Liver (tissue), 9 donors: Measurements from ENCODE around the gene CYFIP1. TPM values are rescaled to one million over a fixed set of nuclear protein-coding genes. Genes with fewer than 3 reads are reported as not detected.

Source experiments
- DNase-seq: peaks from one replicate; pipeline ENCODE4 v3.0.0-alpha.2; 2017; ENCODE audit warnings: low spot score
- H3K27ac ChIP-seq, 2 donors: one replicate each; pipeline ENCODE4 v1.7.0; 2013; ENCODE audit warnings: inconsistent platforms in 2 of 2, low read length in 2 of 2, control low read depth in 1 of 2, low read depth in 1 of 2, mild to moderate bottlenecking in 1 of 2
- H3K27me3 ChIP-seq, 4 donors: one replicate each; pipeline versions ENCODE4 v1.6.1 to v1.7.0; 2013; ENCODE audit warnings: low read length in 3 of 4, inconsistent platforms in 1 of 4, mild to moderate bottlenecking in 1 of 4, moderate library complexity in 1 of 4; ENCODE audit not compliant: control insufficient read depth in 4 of 4, insufficient read depth in 4 of 4
- H3K36me3 ChIP-seq, 4 donors: one replicate each; pipeline versions ENCODE4 v1.6.1 to v1.7.0; 2013; ENCODE audit warnings: low read length in 3 of 4, mild to moderate bottlenecking in 3 of 4, low read depth in 1 of 4, moderate library complexity in 1 of 4; ENCODE audit not compliant: control insufficient read depth in 4 of 4, insufficient read depth in 3 of 4
- H3K4me1 ChIP-seq, 4 donors: one replicate each; pipeline versions ENCODE4 v1.6.1 to v1.7.0; 2013; ENCODE audit warnings: low read length in 3 of 4, mild to moderate bottlenecking in 3 of 4, moderate library complexity in 1 of 4; ENCODE audit not compliant: control insufficient read depth in 4 of 4, insufficient read depth in 4 of 4
- H3K4me3 ChIP-seq, 3 donors: one replicate each; pipeline versions ENCODE4 v1.6.1 to v1.7.0; 2013; ENCODE audit warnings: low read length in 3 of 3, control low read depth in 1 of 3, low read depth in 1 of 3, mild to moderate bottlenecking in 1 of 3
- H3K9ac ChIP-seq, 2 donors: one replicate each; pipeline ENCODE4 v1.7.0; 2013; ENCODE audit warnings: low read length in 2 of 2, mild to moderate bottlenecking in 2 of 2, moderate library complexity in 2 of 2, control low read depth in 1 of 2, low read depth in 1 of 2
- H3K9me3 ChIP-seq, 4 donors: one replicate each; pipeline versions ENCODE4 v1.6.1 to v1.7.0; 2013; ENCODE audit warnings: low read length in 3 of 4; ENCODE audit not compliant: control insufficient read depth in 4 of 4
- EGR1 ChIP-seq, 2 donors: IDR thresholded peaks; 2 replicates each; pipeline ENCODE4 v1.6.1; 2016 to 2018; ENCODE audit warnings: antibody characterized with exemption in 2 of 2, low read depth in 2 of 2
- FOXA2 ChIP-seq: IDR thresholded peaks from 2 replicates; pipeline ENCODE4 v1.6.1; 2016; ENCODE audit warnings: antibody characterized with exemption
- GABPA ChIP-seq, 2 donors: IDR thresholded peaks in 1 of 2; conservative IDR thresholded peaks in 1 of 2; 2 replicates each; pipeline ENCODE4 v1.6.1; 2016; ENCODE audit warnings: antibody characterized with exemption in 2 of 2, mild to moderate bottlenecking in 1 of 2, moderate library complexity in 1 of 2
- HNF4G ChIP-seq: IDR thresholded peaks from 2 replicates; pipeline ENCODE4 v1.6.1; 2016; ENCODE audit warnings: antibody characterized with exemption
- JUND ChIP-seq, 2 donors: IDR thresholded peaks; 2 replicates each; pipeline ENCODE4 v1.6.1; 2016; ENCODE audit warnings: antibody characterized with exemption in 2 of 2
- NR2F2 ChIP-seq: IDR thresholded peaks from 2 replicates; pipeline ENCODE4 v1.6.1; 2016; ENCODE audit warnings: antibody characterized with exemption
- RAD21 ChIP-seq, 2 donors: IDR thresholded peaks; 2 replicates each; pipeline ENCODE4 v1.6.1; 2016; ENCODE audit warnings: antibody characterized with exemption in 2 of 2, mild to moderate bottlenecking in 2 of 2
- RXRA ChIP-seq, 2 donors: IDR thresholded peaks; 2 replicates each; pipeline ENCODE4 v1.6.1; 2017 to 2018; ENCODE audit warnings: antibody characterized with exemption in 2 of 2, mild to moderate bottlenecking in 1 of 2
- SP1 ChIP-seq: IDR thresholded peaks from 2 replicates; pipeline ENCODE4 v1.6.1; 2018; ENCODE audit warnings: antibody characterized with exemption, mild to moderate bottlenecking
- TAF1 ChIP-seq: conservative IDR thresholded peaks from 2 replicates; pipeline ENCODE4 v1.6.1; 2016; ENCODE audit warnings: antibody characterized with exemption, mild to moderate bottlenecking
- YY1 ChIP-seq: IDR thresholded peaks from 2 replicates; pipeline ENCODE4 v1.6.1; 2016; ENCODE audit warnings: antibody characterized with exemption, mild to moderate bottlenecking
- WGBS: extraction: QIAGEN DNeasy Blood & Tissue Kit; methylation state at CpG from one replicate; pipeline ENCODE4 v1.1.7; 2013; 5-methylcytosine and 5-hydroxymethylcytosine counted together
- polyA plus RNA-seq, 2 donors: library from polyadenylated mRNA; stranded (reverse) in 1 of 2; unstranded in 1 of 2; fragments of 200-250 nt in 1 of 2; fragments of >200 nt in 1 of 2; fragmentation: Nextera tagmentation in 1 of 2; extraction: Ambion mirVana in 1 of 2; gene quantifications; one replicate each; pipeline versions ENCODE4 v1.2.1 to v1.2.3, GENCODE V29; 2013 to 2015
- total RNA-seq, 2 donors: library from RNA; depleted of rRNA; stranded (reverse); fragments of >200 nt; gene quantifications; one replicate each; pipeline ENCODE4 v1.2.3, GENCODE V29; 2014
- TF ChIP-seq, protein P1 (sequence below): IDR thresholded peaks from 2 replicates; pipeline ENCODE4 v1.6.1; 2016; ENCODE audit warnings: antibody characterized with exemption, mild to moderate bottlenecking
- TF ChIP-seq, protein P2 (sequence below): IDR thresholded peaks from 2 replicates; pipeline ENCODE4 v1.6.1; 2016; ENCODE audit warnings: antibody characterized with exemption
- TF ChIP-seq, protein P3 (sequence below): IDR thresholded peaks from 2 replicates; pipeline ENCODE4 v1.6.1; 2016; ENCODE audit warnings: antibody characterized with exemption
- donor health status: healthy.
- donor health status: healthy.
- donor health status: healthy.
- donor health status: healthy.
- donor health status: healthy.

Gene CYFIP1
- total and polyA plus RNA-seq, 4 donors, result 13.5 to 48.3 (median 38.3) TPM

DNA sequence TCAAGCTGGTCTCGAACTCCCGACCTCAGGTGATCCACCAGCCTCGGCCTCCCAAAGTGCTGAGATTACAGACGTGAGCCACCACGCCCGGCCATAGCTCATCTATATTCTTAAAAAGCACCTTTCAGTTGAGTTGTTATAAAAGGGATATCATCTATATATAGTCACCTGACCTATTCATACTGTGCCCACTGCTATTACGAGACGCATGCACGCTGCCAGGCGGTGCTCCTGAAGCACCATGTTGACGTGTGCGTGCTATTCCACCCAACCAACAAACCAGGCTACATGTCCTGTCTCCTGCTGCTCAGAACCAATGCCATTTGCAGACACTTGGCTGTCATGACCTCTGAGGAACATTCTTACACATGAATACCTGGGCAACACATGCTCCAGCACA lies 17.6 kb downstream of the CYFIP1 start:
- no peak for DNase-seq
- no peak overlapping the region for H3K27ac ChIP-seq
- H3K4me1 ChIP-seq, result peaks cover 2 to 22% (median 10%) of the 10 kb centered on the region in 4 donors
- H3K9ac ChIP-seq, result no peak overlapping the region
- no peaks in the 10 kb centered on the region for H3K9me3 ChIP-seq
- no peaks in the 10 kb centered on the region for H3K36me3 ChIP-seq
- WGBS, result 92% methylated on average over 12 of the region's 12 CpGs
- H3K27me3 ChIP-seq, result no peaks in the 10 kb centered on the region
- TF ChIP-seq EGR1 (IDR thresholded peaks at IDR 0.05; ENCODE audit: low read depth in 2 of 2) (no peak), FOXA2 (no peak), TAF1 (no peak), RAD21 (IDR thresholded peaks at IDR 0.05) (no peak), RXRA (IDR thresholded peaks at IDR 0.05) (no peak), GABPA (IDR thresholded peaks at IDR 0.05 in 1 of 2, conservative IDR thresholded peaks at IDR 0.05 in 1 of 2) (no peak), HNF4G (no peak)
- TF ChIP-seq, protein P1, sequence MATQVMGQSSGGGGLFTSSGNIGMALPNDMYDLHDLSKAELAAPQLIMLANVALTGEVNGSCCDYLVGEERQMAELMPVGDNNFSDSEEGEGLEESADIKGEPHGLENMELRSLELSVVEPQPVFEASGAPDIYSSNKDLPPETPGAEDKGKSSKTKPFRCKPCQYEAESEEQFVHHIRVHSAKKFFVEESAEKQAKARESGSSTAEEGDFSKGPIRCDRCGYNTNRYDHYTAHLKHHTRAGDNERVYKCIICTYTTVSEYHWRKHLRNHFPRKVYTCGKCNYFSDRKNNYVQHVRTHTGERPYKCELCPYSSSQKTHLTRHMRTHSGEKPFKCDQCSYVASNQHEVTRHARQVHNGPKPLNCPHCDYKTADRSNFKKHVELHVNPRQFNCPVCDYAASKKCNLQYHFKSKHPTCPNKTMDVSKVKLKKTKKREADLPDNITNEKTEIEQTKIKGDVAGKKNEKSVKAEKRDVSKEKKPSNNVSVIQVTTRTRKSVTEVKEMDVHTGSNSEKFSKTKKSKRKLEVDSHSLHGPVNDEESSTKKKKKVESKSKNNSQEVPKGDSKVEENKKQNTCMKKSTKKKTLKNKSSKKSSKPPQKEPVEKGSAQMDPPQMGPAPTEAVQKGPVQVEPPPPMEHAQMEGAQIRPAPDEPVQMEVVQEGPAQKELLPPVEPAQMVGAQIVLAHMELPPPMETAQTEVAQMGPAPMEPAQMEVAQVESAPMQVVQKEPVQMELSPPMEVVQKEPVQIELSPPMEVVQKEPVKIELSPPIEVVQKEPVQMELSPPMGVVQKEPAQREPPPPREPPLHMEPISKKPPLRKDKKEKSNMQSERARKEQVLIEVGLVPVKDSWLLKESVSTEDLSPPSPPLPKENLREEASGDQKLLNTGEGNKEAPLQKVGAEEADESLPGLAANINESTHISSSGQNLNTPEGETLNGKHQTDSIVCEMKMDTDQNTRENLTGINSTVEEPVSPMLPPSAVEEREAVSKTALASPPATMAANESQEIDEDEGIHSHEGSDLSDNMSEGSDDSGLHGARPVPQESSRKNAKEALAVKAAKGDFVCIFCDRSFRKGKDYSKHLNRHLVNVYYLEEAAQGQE, result no peak
- no peak overlapping the region for H3K4me3 ChIP-seq

DNA sequence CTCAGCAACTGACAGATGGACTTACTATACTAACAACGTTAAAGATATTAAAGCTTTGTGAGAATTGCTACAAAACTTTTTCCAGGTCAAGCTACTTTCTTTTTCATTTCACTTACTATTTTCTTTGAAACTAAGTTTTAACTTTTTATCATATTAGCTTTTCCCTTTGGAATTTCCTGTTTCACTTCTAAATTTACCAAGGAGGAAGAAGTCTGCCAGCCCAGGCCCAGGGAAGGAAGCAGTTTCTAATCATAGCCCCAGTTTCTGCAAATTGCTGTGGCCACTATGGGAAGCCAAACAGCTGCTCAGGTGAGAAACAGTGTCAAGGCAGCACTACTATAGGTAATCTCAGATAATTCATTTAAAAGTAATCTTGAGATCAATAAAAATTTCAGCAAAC lies 18.4 kb downstream of the CYFIP1 start:
- Histone ChIP-seq H3K4me3 (no peak overlapping the region), H3K27ac (no peak overlapping the region), H3K4me1 (peaks cover 2 to 22% (median 10%) of the 10 kb centered on the region in 4 donors), H3K9me3 (no peaks in the 10 kb centered on the region), H3K9ac (no peak overlapping the region), H3K27me3 (no peaks in the 10 kb centered on the region), H3K36me3 (no peaks in the 10 kb centered on the region)
- no peak for DNase-seq
- WGBS, result 53% methylated on average over 1 of the region's 1 CpG
- TF ChIP-seq GABPA (IDR thresholded peaks at IDR 0.05 in 1 of 2, conservative IDR thresholded peaks at IDR 0.05 in 1 of 2) (no peak), SP1 (no peak), JUND (IDR thresholded peaks at IDR 0.05) (no peak), YY1 (no peak), RAD21 (IDR thresholded peaks at IDR 0.05) (no peak), TAF1 (no peak), NR2F2 (no peak), HNF4G (no peak)
- TF ChIP-seq, protein P1, result no peak
- TF ChIP-seq, protein P2, sequence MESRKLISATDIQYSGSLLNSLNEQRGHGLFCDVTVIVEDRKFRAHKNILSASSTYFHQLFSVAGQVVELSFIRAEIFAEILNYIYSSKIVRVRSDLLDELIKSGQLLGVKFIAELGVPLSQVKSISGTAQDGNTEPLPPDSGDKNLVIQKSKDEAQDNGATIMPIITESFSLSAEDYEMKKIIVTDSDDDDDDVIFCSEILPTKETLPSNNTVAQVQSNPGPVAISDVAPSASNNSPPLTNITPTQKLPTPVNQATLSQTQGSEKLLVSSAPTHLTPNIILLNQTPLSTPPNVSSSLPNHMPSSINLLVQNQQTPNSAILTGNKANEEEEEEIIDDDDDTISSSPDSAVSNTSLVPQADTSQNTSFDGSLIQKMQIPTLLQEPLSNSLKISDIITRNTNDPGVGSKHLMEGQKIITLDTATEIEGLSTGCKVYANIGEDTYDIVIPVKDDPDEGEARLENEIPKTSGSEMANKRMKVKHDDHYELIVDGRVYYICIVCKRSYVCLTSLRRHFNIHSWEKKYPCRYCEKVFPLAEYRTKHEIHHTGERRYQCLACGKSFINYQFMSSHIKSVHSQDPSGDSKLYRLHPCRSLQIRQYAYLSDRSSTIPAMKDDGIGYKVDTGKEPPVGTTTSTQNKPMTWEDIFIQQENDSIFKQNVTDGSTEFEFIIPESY, result no peak
- TF ChIP-seq, protein P3, sequence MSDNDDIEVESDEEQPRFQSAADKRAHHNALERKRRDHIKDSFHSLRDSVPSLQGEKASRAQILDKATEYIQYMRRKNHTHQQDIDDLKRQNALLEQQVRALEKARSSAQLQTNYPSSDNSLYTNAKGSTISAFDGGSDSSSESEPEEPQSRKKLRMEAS, result no peak
